B cell (primary cell): ENCODE measurements around the gene VRK2. TPM values are rescaled to one million over a fixed set of nuclear protein-coding genes. Genes with fewer than 3 reads are reported as not detected.

Source experiments
- ATAC-seq: fragments of 200-7000 bp; cut with Tn5 transposase; one replicate; pipeline ENCODE4 v1.10.0; 2021; ENCODE audit warnings: low read depth, mild to moderate bottlenecking, moderate number of reproducible peaks, moderate library complexity
- CTCF ChIA-PET: fragments of 350-600 bp; sonication (Branson Sonifier 250); formaldehyde crosslinking; loops from one replicate; lab custom pipeline; 2021; ENCODE audit warnings: antibody characterized with exemption, inconsistent platforms; lab: Charles Lee
- POLR2A ChIA-PET: fragments of 350-600 bp; sonication (Branson Sonifier 250); formaldehyde crosslinking; loops from one replicate; lab custom pipeline; 2021; ENCODE audit warnings: antibody characterized with exemption; lab: Charles Lee
- DNase-seq: peaks from one replicate; pipeline ENCODE4 v3.0.0; 2013
- H2AFZ ChIP-seq: 2 replicates; pipeline ENCODE4 v1.6.1; 2012; ENCODE audit warnings: mild to moderate bottlenecking, low read depth, low read length; ENCODE audit not compliant: insufficient read depth, poor library complexity, severe bottlenecking
- H3K27ac ChIP-seq, 2 donors: 1 replicate in 1 of 2; 2 replicates in 1 of 2; pipeline ENCODE4 v1.5.1; 2012 to 2013; ENCODE audit warnings: low read length in 2 of 2, mild to moderate bottlenecking in 2 of 2, moderate library complexity in 1 of 2
- H3K27me3 ChIP-seq, 4 experiments: fragments of 200-600 bp in 1 of 4; sonication (generic) in 1 of 4; replicated peaks in 1 of 4; 1 replicate in 2 of 4; 2 replicates in 2 of 4; pipeline versions ENCODE4 v1.6.1 to v1.7.0; 2013 to 2016; ENCODE audit warnings: low read length in 3 of 4, mild to moderate bottlenecking in 2 of 4, mixed read lengths in 1 of 4, moderate library complexity in 1 of 4; ENCODE audit not compliant: insufficient read depth in 4 of 4, control insufficient read depth in 3 of 4; ENCODE audit errors: control extremely low read depth in 1 of 4
- H3K36me3 ChIP-seq, 2 experiments: replicated peaks in 1 of 2; 1 replicate in 1 of 2; 2 replicates in 1 of 2; pipeline versions ENCODE4 v1.6.1 to v1.7.1; 2013; ENCODE audit warnings: low read length in 1 of 2; ENCODE audit not compliant: insufficient read depth in 2 of 2, control insufficient read depth in 1 of 2; ENCODE audit errors: control extremely low read depth in 1 of 2, extremely low read depth in 1 of 2
- H3K4me1 ChIP-seq, 2 donors: fragments of 200-600 bp in 1 of 2; sonication (generic) in 1 of 2; 1 replicate in 1 of 2; 2 replicates in 1 of 2; pipeline versions ENCODE4 v1.5.1 to v1.6.1; 2013 to 2017; ENCODE audit warnings: low read length in 2 of 2; ENCODE audit not compliant: control insufficient read depth in 2 of 2, insufficient read depth in 2 of 2
- H3K4me2 ChIP-seq: replicated peaks from 2 replicates; pipeline ENCODE3; 2012; ENCODE audit warnings: mild to moderate bottlenecking, low read depth, low read length; ENCODE audit not compliant: poor library complexity, severe bottlenecking
- H3K4me3 ChIP-seq, 5 experiments: fragments of 200-600 bp in 1 of 5; sonication (generic) in 1 of 5; 1 replicate in 3 of 5; 2 replicates in 2 of 5; pipeline versions ENCODE4 v1.5.1 to v1.7.0; 2011 to 2016; ENCODE audit warnings: low read length in 4 of 5, mild to moderate bottlenecking in 4 of 5, low read depth in 2 of 5, control low read depth in 1 of 5, moderate library complexity in 1 of 5; ENCODE audit not compliant: insufficient read depth in 1 of 5; ENCODE audit errors: control extremely low read depth in 1 of 5, extremely low read depth in 1 of 5
- H3K79me2 ChIP-seq: fragments of 200-600 bp; sonication (generic); one replicate; pipeline ENCODE4 v1.6.0; 2016; ENCODE audit warnings: low read length; ENCODE audit not compliant: control insufficient read depth, insufficient read depth
- H3K9ac ChIP-seq: fragments of 200-600 bp; sonication (generic); 2 replicates; pipeline ENCODE4 v1.6.1; 2017; ENCODE audit warnings: mild to moderate bottlenecking, low read length, moderate library complexity
- H3K9me3 ChIP-seq, 3 donors: one replicate each; pipeline versions ENCODE4 v1.6.1 to v1.7.1; 2013; ENCODE audit warnings: low read length in 2 of 3; ENCODE audit not compliant: control insufficient read depth in 2 of 3, insufficient read depth in 1 of 3; ENCODE audit errors: control extremely low read depth in 1 of 3
- H4K20me1 ChIP-seq: 2 replicates; pipeline ENCODE4 v1.6.0; 2012; ENCODE audit warnings: mild to moderate bottlenecking, low read length; ENCODE audit not compliant: insufficient read depth, control insufficient read depth, poor library complexity, severe bottlenecking
- H3K27ac Mint-ChIP-seq: one replicate; pipeline ENCODE4 v1.8.0; 2021; ENCODE audit warnings: mixed read lengths
- H3K27me3 Mint-ChIP-seq: one replicate; pipeline ENCODE4 v1.8.0; 2021; ENCODE audit warnings: mixed read lengths
- H3K4me1 Mint-ChIP-seq: one replicate; pipeline ENCODE4 v1.8.0; 2021; ENCODE audit warnings: mixed read lengths
- H3K4me3 Mint-ChIP-seq: one replicate; pipeline ENCODE4 v1.8.0; 2021; ENCODE audit warnings: mixed read lengths
- H3K9me3 Mint-ChIP-seq: one replicate; pipeline ENCODE4 v1.8.0; 2022; ENCODE audit warnings: mixed read lengths; ENCODE audit not compliant: insufficient read depth
- EZH2 ChIP-seq: IDR thresholded peaks from 2 replicates; pipeline ENCODE4 v1.6.1; 2012; ENCODE audit warnings: borderline replicate concordance, low read depth, mild to moderate bottlenecking, moderate library complexity, low read length; ENCODE audit not compliant: insufficient read depth, poor library complexity, severe bottlenecking
- WGBS: methylation state at CpG from one replicate; pipeline ENCODE4 v1.1.5; 2013; ENCODE audit warnings: missing lambda C conversion rate; ENCODE audit not compliant: insufficient coverage; 5-methylcytosine and 5-hydroxymethylcytosine counted together
- intact Hi-C: fragments of 100-400 bp; cut with micrococcal nuclease; formaldehyde crosslinking; loops from one replicate; pipeline ENCODE4 v1.10.0; 2022
- polyA plus RNA-seq: library from polyadenylated mRNA; depleted of rRNA; stranded (reverse); fragments of >200 nt; gene quantifications from 2 replicates; pipeline ENCODE4 v1.2.3, GENCODE V29; 2012
- total RNA-seq, 2 donors: library from RNA; stranded (reverse); fragments of 120-200 nt in 1 of 2; gene quantifications; 1 replicate in 1 of 2; 2 replicates in 1 of 2; pipeline versions ENCODE4 v1.2.3 to v1.2.4, GENCODE V29; 2013 to 2022
- TF ChIP-seq, protein P1 (sequence below): fragments of 200-600 bp; IDR thresholded peaks from one replicate; pipeline ENCODE4 v1.8.0; 2022; ENCODE audit warnings: antibody characterized with exemption, mild to moderate bottlenecking

Gene VRK2
- total and polyA plus RNA-seq, 2 donors (not counting 1 experiment from before 2014, with no cell fraction given), result 10.2 to 35.5 TPM

DNA sequence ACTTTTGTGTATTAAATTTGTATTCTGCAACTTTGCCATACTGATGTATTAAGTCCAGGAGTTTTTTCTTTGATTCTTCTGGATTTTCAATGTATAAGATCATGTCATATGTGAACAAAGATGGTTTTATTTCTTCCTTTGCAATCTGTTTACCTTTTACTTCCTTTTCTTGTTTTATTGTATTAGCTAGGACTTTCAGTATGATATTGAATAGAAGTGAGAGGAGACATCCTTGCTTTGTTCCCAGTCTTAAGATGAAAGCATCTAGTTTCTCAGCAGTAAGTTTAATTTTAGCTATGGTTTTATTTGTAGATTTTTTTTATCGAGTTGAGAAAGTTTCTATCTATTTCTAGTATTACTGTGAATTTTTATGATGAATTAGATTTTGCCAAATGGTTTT is 25.5 kb downstream of the VRK2 start:
- peaks cover 10% of the 10 kb centered on the region for H4K20me1 ChIP-seq
- Mint-ChIP-seq H3K27ac (no peak overlapping the region), H3K4me1 (peaks cover 29% of the 10 kb centered on the region), H3K27me3 (no peaks in the 10 kb centered on the region), H3K4me3 (no peak overlapping the region), H3K9me3 (peaks cover 4% of the 10 kb centered on the region)
- no peak overlapping the region for H3K4me2 ChIP-seq
- H3K9me3 ChIP-seq, result peaks cover 0 to 3% (median 0%) of the 10 kb centered on the region in 3 donors
- H2AFZ ChIP-seq, result no peak overlapping the region
- no peak for DNase-seq
- peaks cover 33% of the 10 kb centered on the region for H3K79me2 ChIP-seq
- WGBS, result no CpG with 5 or more reads among the region's 1 CpG
- no peaks in the 10 kb centered on the region for H3K27me3 ChIP-seq
- no peak overlapping the region for H3K27ac ChIP-seq
- H3K4me3 ChIP-seq, result no peak overlapping the region
- no peak overlapping the region for H3K9ac ChIP-seq
- TF ChIP-seq, protein P1, sequence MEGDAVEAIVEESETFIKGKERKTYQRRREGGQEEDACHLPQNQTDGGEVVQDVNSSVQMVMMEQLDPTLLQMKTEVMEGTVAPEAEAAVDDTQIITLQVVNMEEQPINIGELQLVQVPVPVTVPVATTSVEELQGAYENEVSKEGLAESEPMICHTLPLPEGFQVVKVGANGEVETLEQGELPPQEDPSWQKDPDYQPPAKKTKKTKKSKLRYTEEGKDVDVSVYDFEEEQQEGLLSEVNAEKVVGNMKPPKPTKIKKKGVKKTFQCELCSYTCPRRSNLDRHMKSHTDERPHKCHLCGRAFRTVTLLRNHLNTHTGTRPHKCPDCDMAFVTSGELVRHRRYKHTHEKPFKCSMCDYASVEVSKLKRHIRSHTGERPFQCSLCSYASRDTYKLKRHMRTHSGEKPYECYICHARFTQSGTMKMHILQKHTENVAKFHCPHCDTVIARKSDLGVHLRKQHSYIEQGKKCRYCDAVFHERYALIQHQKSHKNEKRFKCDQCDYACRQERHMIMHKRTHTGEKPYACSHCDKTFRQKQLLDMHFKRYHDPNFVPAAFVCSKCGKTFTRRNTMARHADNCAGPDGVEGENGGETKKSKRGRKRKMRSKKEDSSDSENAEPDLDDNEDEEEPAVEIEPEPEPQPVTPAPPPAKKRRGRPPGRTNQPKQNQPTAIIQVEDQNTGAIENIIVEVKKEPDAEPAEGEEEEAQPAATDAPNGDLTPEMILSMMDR, result no peak
- no peak for TF ChIP-seq EZH2
- peaks cover 2 to 11% of the 10 kb centered on the region in 2 experiments for H3K36me3 ChIP-seq
- ChIA-PET CTCF (no interaction called here), POLR2A (no interaction called here)
- no peaks in the 10 kb centered on the region for H3K4me1 ChIP-seq
- intact Hi-C loops, result no loop called here
- ATAC-seq, result no peak

DNA sequence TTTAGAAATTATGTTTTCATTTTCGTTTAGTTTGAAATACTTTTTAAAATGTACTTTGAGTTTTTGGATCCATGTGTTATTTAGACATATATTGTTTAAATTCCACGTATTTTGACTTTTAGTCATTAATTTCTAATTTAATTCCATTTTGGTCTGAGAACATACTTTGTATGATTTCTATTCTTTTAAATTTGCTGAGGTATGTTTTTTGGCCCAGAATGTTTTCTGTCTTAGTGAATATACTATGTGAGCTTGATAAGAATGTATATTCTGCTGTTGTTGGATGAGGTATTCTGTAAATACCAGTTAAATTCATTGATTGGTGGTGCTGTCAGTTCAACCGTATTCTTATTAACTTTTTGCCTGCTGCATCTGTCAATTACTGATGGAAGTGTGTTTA is 26.4 kb downstream of the VRK2 start:
- peaks cover 10% of the 10 kb centered on the region for H4K20me1 ChIP-seq
- ChIA-PET POLR2A (no interaction called here), CTCF (no interaction called here)
- no peaks in the 10 kb centered on the region for H3K27me3 ChIP-seq
- no peak for TF ChIP-seq EZH2
- TF ChIP-seq, protein P1, result no peak
- no CpG with 5 or more reads among the region's 3 CpGs for WGBS
- DNase-seq (no peak), ATAC-seq (no peak)
- no peak overlapping the region for H2AFZ ChIP-seq
- intact Hi-C loops, result no loop called here
- Mint-ChIP-seq H3K27ac (no peak overlapping the region), H3K27me3 (no peaks in the 10 kb centered on the region), H3K9me3 (peaks cover 4% of the 10 kb centered on the region), H3K4me1 (peaks cover 30% of the 10 kb centered on the region), H3K4me3 (no peak overlapping the region)
- no peaks in the 10 kb centered on the region for H3K4me1 ChIP-seq
- H3K79me2 ChIP-seq, result peaks cover 42% of the 10 kb centered on the region
- H3K9ac ChIP-seq, result no peak overlapping the region
- no peak overlapping the region for H3K4me3 ChIP-seq
- peaks cover 2 to 11% of the 10 kb centered on the region in 2 experiments for H3K36me3 ChIP-seq
- H3K4me2 ChIP-seq, result no peak overlapping the region
- H3K9me3 ChIP-seq, result peaks cover 0 to 3% (median 0%) of the 10 kb centered on the region in 3 donors
- no peak overlapping the region for H3K27ac ChIP-seq
